HEK293T (cell line): ENCODE results near the gene GALNT14.
A peak's percentile ranks its signal among the peaks of the same experiment; 100 is the strongest.

Source experiments
- CTCF ChIA-PET: fragments of 350-600 bp; formaldehyde crosslinking; extraction: SDS; loops from one replicate; lab custom pipeline; 2021; ENCODE audit warnings: antibody characterized with exemption, inconsistent platforms; lab: Yijun Ruan, JAX
- POLR2A ChIA-PET: fragments of 350-600 bp; formaldehyde crosslinking; extraction: SDS; loops from one replicate; lab custom pipeline; 2020; ENCODE audit warnings: antibody characterized with exemption, inconsistent platforms; lab: Yijun Ruan, JAX
- DNase-seq: peaks from one replicate; pipeline ENCODE4 v3.0.0; 2012; ENCODE audit warnings: mixed read lengths; ENCODE audit errors: extremely low spot score
- ARNT ChIP-seq: fragments of 450-650 bp; IDR thresholded peaks from 2 replicates; pipeline ENCODE4 v1.6.1; 2017; ENCODE audit warnings: mild to moderate bottlenecking
- BHLHE40 ChIP-seq: fragments of 450-650 bp; IDR thresholded peaks from 2 replicates; pipeline ENCODE4 v1.6.1; 2016; ENCODE audit warnings: mild to moderate bottlenecking, moderate library complexity, borderline replicate concordance
- CTBP1 ChIP-seq: fragments of 450-650 bp; IDR thresholded peaks from 2 replicates; pipeline ENCODE4 v1.6.1; 2016; ENCODE audit warnings: borderline replicate concordance
- ELF4 ChIP-seq: fragments of 450-650 bp; IDR thresholded peaks from 2 replicates; pipeline ENCODE4 v1.6.1; 2017; ENCODE audit warnings: antibody characterized with exemption
- FOXA1 ChIP-seq: fragments of 450-650 bp; IDR thresholded peaks from 2 replicates; pipeline ENCODE4 v1.6.1; 2016; ENCODE audit warnings: mild to moderate bottlenecking
- FOXK2 ChIP-seq: fragments of 450-650 bp; IDR thresholded peaks from 2 replicates; pipeline ENCODE4 v1.6.1; 2016; ENCODE audit warnings: mild to moderate bottlenecking
- FOXM1 ChIP-seq: fragments of 450-650 bp; IDR thresholded peaks from 2 replicates; pipeline ENCODE4 v1.6.1; 2017; ENCODE audit warnings: mild to moderate bottlenecking, borderline replicate concordance
- HDGF ChIP-seq: fragments of 450-650 bp; IDR thresholded peaks from 2 replicates; pipeline ENCODE4 v1.6.1; 2017; ENCODE audit warnings: antibody characterized with exemption, borderline replicate concordance
- L3MBTL2 ChIP-seq: fragments of 450-650 bp; conservative IDR thresholded peaks from 2 replicates; pipeline ENCODE4 v1.6.1; 2016; ENCODE audit warnings: mild to moderate bottlenecking
- LEF1 ChIP-seq: fragments of 450-650 bp; IDR thresholded peaks from 2 replicates; pipeline ENCODE4 v1.6.1; 2017; ENCODE audit warnings: mild to moderate bottlenecking, borderline replicate concordance
- NFRKB ChIP-seq: fragments of 450-650 bp; IDR thresholded peaks from 2 replicates; pipeline ENCODE4 v1.6.1; 2016; ENCODE audit warnings: mild to moderate bottlenecking, moderate library complexity
- PKNOX1 ChIP-seq: fragments of 450-650 bp; IDR thresholded peaks from 2 replicates; pipeline ENCODE4 v1.6.1; 2016
- SP1 ChIP-seq: fragments of 450-650 bp; IDR thresholded peaks from 2 replicates; pipeline ENCODE4 v1.6.1; 2017
- SUZ12 ChIP-seq: fragments of 450-650 bp; IDR thresholded peaks from 2 replicates; pipeline ENCODE4 v1.6.1; 2016; ENCODE audit warnings: mild to moderate bottlenecking
- TARDBP ChIP-seq: fragments of 450-650 bp; IDR thresholded peaks from 2 replicates; pipeline ENCODE4 v1.6.1; 2016
- ZNF384 ChIP-seq: fragments of 450-650 bp; IDR thresholded peaks from 2 replicates; pipeline ENCODE4 v1.6.1; 2016

GALNT14 gene

GRCh38 chr2:30869988-30870387 is 268.3 kb downstream of the GALNT14 start:
- DNase-seq, result no peak
- ChIA-PET CTCF (no interaction called here), POLR2A (no interaction called here)
- TF ChIP-seq ELF4, result no peak
- no peak for TF ChIP-seq NFRKB
- no peak for TF ChIP-seq FOXM1
- no peak for TF ChIP-seq L3MBTL2
- TF ChIP-seq BHLHE40, result no peak
- TF ChIP-seq TARDBP, result no peak
- no peak for TF ChIP-seq LEF1

DNA sequence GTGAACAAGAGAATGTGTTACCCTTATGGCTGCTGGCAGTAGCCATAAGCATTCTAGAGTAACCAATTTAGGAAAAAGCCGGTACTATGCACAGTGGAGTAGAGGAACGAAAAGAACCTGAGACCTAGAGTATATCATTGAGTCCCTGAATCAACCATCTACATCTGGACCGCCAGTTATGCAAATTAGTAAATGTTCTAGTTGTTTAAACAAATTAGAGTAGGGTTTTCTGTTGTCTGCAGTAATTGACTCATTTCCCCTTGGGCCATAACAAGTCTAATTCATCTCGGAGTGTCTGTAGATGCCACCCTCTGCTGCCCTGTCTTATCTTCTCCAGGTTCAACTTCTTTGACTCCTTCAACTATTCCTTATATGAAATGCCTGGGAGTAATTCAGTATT is 270.9 kb downstream of the GALNT14 start:
- TF ChIP-seq FOXM1, result no peak
- TF ChIP-seq PKNOX1, result no peak
- no peak for TF ChIP-seq FOXK2
- no peak for TF ChIP-seq LEF1
- no peak for TF ChIP-seq ARNT
- TF ChIP-seq BHLHE40, result no peak
- no peak for TF ChIP-seq TARDBP
- TF ChIP-seq CTBP1, result no peak
- no peak for TF ChIP-seq FOXA1
- TF ChIP-seq SUZ12, result no peak
- no peak for TF ChIP-seq NFRKB
- TF ChIP-seq ELF4, result no peak
- TF ChIP-seq L3MBTL2, result no peak
- no peak for TF ChIP-seq HDGF
- no peak for TF ChIP-seq ZNF384
- TF ChIP-seq SP1, result no peak
- CTCF ChIA-PET, result no interaction called here
- DNase-seq, result no peak
- POLR2A ChIA-PET, result no interaction called here

DNA sequence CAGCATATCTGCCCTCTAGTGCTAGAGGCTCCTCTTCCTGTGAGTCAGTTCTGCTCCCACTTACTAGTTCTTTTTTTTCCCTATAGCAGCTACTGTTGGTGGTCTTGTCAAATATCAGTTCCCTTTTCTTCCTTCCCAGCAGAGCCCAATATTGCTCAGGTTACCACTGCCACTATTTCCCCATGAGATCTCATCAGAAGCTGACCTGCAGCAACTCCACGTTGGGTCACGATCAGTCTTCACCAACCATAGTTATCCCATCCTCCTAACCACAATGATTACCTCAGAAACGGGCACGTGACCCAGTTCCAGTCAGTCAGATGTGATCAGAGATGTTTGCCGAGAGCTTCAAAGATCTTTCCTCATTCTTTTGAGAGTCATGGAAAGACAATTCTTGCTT is 271.3 kb downstream of the GALNT14 start:
- no peak for TF ChIP-seq BHLHE40
- no peak for TF ChIP-seq ARNT
- TF ChIP-seq FOXA1, result no peak
- ChIA-PET CTCF (no interaction called here), POLR2A (no interaction called here)
- no peak for DNase-seq

DNA sequence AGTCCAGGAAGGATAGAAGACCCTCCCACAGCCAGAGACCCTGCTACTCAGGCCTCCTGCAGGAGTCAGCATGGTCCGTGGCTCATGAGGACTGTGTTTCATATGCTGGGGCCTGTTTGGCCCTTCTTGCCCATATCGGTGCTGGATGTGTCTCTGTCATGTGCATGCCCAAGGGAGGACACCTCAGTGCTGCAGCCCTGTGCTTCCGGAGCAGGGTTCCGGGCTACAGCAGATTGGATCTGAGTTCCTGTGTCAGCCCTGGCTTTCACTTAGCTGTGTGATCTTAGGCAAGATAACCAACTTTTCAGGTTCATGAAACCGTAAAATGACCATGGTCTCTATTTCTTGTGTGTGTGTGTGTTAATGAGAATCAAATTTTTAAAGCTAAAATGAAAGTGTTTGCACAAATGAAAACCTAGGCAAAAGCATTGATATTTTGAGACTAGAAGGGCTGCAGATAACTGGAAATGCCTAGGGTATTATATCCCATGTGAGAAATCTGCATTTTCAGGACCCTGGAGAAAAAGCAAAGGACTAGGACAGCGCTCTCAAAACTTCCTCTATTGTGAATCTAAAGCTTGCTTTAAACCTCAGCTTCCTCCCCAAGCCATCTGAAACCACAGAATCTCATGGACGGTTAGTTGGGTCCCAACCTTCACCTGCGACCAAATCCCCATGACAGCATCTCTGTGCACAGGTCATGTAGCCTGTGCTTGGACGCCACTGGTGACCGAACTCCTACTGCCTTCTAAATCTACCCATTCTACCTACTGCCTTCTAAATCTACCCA is 272.2 kb downstream of the GALNT14 start:
- ChIA-PET CTCF (no interaction called here), POLR2A (no interaction called here)
- DNase-seq, result no peak

DNA sequence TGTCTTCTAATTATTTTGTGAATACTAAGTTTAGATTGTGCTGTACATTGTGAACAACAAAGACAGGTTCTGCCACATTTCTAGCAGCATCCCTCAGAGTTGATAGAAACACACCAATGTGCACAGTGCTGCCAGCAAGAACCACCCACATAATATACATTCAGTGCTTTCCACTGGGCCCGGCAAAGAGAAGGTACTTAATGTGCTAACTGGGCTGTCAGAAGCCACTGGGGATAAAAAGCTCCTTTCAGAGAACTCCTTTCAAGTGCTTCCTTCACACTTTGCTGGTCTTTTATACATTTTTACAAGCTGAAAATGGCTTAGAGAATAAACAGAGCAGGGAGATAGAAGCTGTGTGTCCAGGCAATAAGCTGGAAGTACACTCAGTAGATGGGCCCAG is 273.0 kb downstream of the GALNT14 start:
- TF ChIP-seq FOXA1, result no peak
- no peak for TF ChIP-seq LEF1
- no peak for TF ChIP-seq FOXM1
- no peak for TF ChIP-seq CTBP1
- ChIA-PET POLR2A (no interaction called here), CTCF (no interaction called here)
- no peak for DNase-seq

More for the DNA sequence above, 272.2 kb downstream of the GALNT14 start:
- TF ChIP-seq TARDBP (no peak), ARNT (no peak), FOXA1 (no peak), L3MBTL2 (no peak), CTBP1 (no peak), LEF1 (no peak), ELF4 (no peak), BHLHE40 (no peak), FOXM1 (no peak), FOXK2 (no peak), SP1 (no peak)

- DNase-seq, result peak; percentile 57
- ChIA-PET POLR2A (no interaction called here), CTCF (interaction anchor here (0.6 to 1.6 kb wide), 2 partner anchors 308 to 652 kb away, joined by 4 to 7 read pairs; no protein-coding TSS in a partner anchor)
- TF ChIP-seq SP1 (no peak), LEF1 (no peak), TARDBP (no peak), CTBP1 (no peak), FOXA1 (no peak)
These were observed 276.1 kb downstream of the GALNT14 start for GRCh38 chr2:30862054-30862651.

- TF ChIP-seq TARDBP (no peak), CTBP1 (no peak), ELF4 (no peak), ARNT (no peak), NFRKB (no peak), FOXM1 (no peak), BHLHE40 (no peak), PKNOX1 (no peak), SUZ12 (no peak), ZNF384 (no peak), SP1 (no peak), HDGF (no peak), LEF1 (no peak), FOXK2 (no peak)
- POLR2A ChIA-PET, result no interaction called here
- CTCF ChIA-PET, result interaction anchor here (1.1 to 1.2 kb wide), 2 partner anchors 146 to 149 kb away, joined by 3 read pairs; no protein-coding TSS in a partner anchor
- no peak for DNase-seq
These were observed 277.5 kb downstream of the GALNT14 start for GRCh38 chr2:30860726-30861125.
